ENCODE results near the gene LEPR.

The LEPR gene

GRCh38 chr1:65401612-65402011 lies 18.9 kb upstream of the LEPR start:
- Histone ChIP-seq H3K4me2 (ENCODE audit: low read length, poor library complexity, severe bottlenecking) (no peak overlapping the region), H2BK12ac (ENCODE audit: low read length in 2 of 2) (no peak overlapping the region), H3K18ac (ENCODE audit: low read depth in 1 of 2, low read length in 2 of 2) (no peak overlapping the region), H4K91ac (ENCODE audit: low read length) (no peak overlapping the region), H2AK5ac (ENCODE audit: low read length, severe bottlenecking) (no peak overlapping the region), H2BK120ac (ENCODE audit: low read depth, low read length) (no peak overlapping the region), H3K4ac (ENCODE audit: low read depth in 1 of 2, low read length in 2 of 2) (no peak overlapping the region), H4K8ac (ENCODE audit: low read length) (no peak overlapping the region), H3K9me3 (ENCODE audit: control insufficient read depth, low read length) (no peaks in the 10 kb centered on the region), H3K79me1 (replicated peaks; ENCODE audit: low read length, poor library complexity, severe bottlenecking) (no peaks in the 10 kb centered on the region), H3K4me3 (ENCODE audit: insufficient read depth in 1 of 2, low read depth in 1 of 2, low read length in 2 of 2) (no peak overlapping the region), H3K9ac (ENCODE audit: low read length) (no peak overlapping the region), H3K27me3 (ENCODE audit: control insufficient read depth in 1 of 2, insufficient read depth in 1 of 2, low read length in 2 of 2) (no peaks in the 10 kb centered on the region), H3K23ac (ENCODE audit: low read length in 2 of 2) (no peak overlapping the region), H2BK5ac (ENCODE audit: low read depth, low read length, poor library complexity, severe bottlenecking) (no peak overlapping the region), H2BK15ac (ENCODE audit: low read depth, poor library complexity, severe bottlenecking) (no peak overlapping the region), H3K14ac (ENCODE audit: low read length in 2 of 2) (no peak overlapping the region), H3K36me3 (ENCODE audit: control insufficient read depth in 1 of 2, insufficient read depth in 2 of 2, low read depth in 1 of 2, low read length in 2 of 2) (peaks cover 0 to 3% of the 10 kb centered on the region in 2 experiments), H2AFZ (ENCODE audit: low read depth, low read length) (no peak overlapping the region), H3K4me1 (ENCODE audit: control insufficient read depth, insufficient read depth, low read depth, low read length) (no peaks in the 10 kb centered on the region), H3K27ac (ENCODE audit: low read length, poor library complexity, severe bottlenecking) (no peak overlapping the region)
- 83% methylated on average over 3 of the region's 3 CpGs for WGBS
- DNase-seq = peak; percentile 35

- H3K4me3 ChIP-seq (ENCODE audit: insufficient read depth in 1 of 2, low read depth in 1 of 2, low read length in 2 of 2) = no peak overlapping the region
- H4K8ac ChIP-seq (ENCODE audit: low read length) = no peak overlapping the region
- H3K14ac ChIP-seq (ENCODE audit: low read length in 2 of 2) = no peak overlapping the region
- H4K91ac ChIP-seq (ENCODE audit: low read length) = no peak overlapping the region
- H2BK15ac ChIP-seq (ENCODE audit: low read depth, poor library complexity, severe bottlenecking) = no peak overlapping the region
- DNase-seq = no peak
- no peak overlapping the region for H2BK12ac ChIP-seq (ENCODE audit: low read length in 2 of 2)
- H3K27me3 ChIP-seq (ENCODE audit: control insufficient read depth in 1 of 2, insufficient read depth in 1 of 2, low read length in 2 of 2) = no peaks in the 10 kb centered on the region
- H3K9me3 ChIP-seq (ENCODE audit: control insufficient read depth, low read length) = no peaks in the 10 kb centered on the region
- H3K4ac ChIP-seq (ENCODE audit: low read depth in 1 of 2, low read length in 2 of 2) = no peak overlapping the region
- no peak overlapping the region for H3K23ac ChIP-seq (ENCODE audit: low read length in 2 of 2)
- no peak overlapping the region for H2AFZ ChIP-seq (ENCODE audit: low read depth, low read length)
- no peak overlapping the region for H2BK5ac ChIP-seq (ENCODE audit: low read depth, low read length, poor library complexity, severe bottlenecking)
- H3K9ac ChIP-seq (ENCODE audit: low read length) = no peak overlapping the region
- no peak overlapping the region for H3K18ac ChIP-seq (ENCODE audit: low read depth in 1 of 2, low read length in 2 of 2)
- no peaks in the 10 kb centered on the region for H3K79me1 ChIP-seq (replicated peaks; ENCODE audit: low read length, poor library complexity, severe bottlenecking)
- no peak overlapping the region for H3K27ac ChIP-seq (ENCODE audit: low read length, poor library complexity, severe bottlenecking)
- H2BK120ac ChIP-seq (ENCODE audit: low read depth, low read length) = no peak overlapping the region
- H3K36me3 ChIP-seq (ENCODE audit: control insufficient read depth in 1 of 2, insufficient read depth in 2 of 2, low read depth in 1 of 2, low read length in 2 of 2) = peaks cover 0 to 3% of the 10 kb centered on the region in 2 experiments
- no peaks in the 10 kb centered on the region for H3K4me1 ChIP-seq (ENCODE audit: control insufficient read depth, insufficient read depth, low read depth, low read length)
- no peak overlapping the region for H2AK5ac ChIP-seq (ENCODE audit: low read length, severe bottlenecking)
- no peak overlapping the region for H3K4me2 ChIP-seq (ENCODE audit: low read length, poor library complexity, severe bottlenecking)
Measured at GRCh38 chr1:65404941-65405340, 15.5 kb upstream of the LEPR start.

- H3K9ac ChIP-seq (ENCODE audit: low read length) = no peak overlapping the region
- peaks cover 3% of the 10 kb centered on the region for H3K4me1 ChIP-seq (ENCODE audit: control insufficient read depth, insufficient read depth, low read depth, low read length)
- no peak overlapping the region for H4K91ac ChIP-seq (ENCODE audit: low read length)
- no peak overlapping the region for H3K4me2 ChIP-seq (ENCODE audit: low read length, poor library complexity, severe bottlenecking)
- no peak overlapping the region for H2BK12ac ChIP-seq (ENCODE audit: low read length in 2 of 2)
- H2AK5ac ChIP-seq (ENCODE audit: low read length, severe bottlenecking) = no peak overlapping the region
- H3K79me1 ChIP-seq (replicated peaks; ENCODE audit: low read length, poor library complexity, severe bottlenecking) = no peaks in the 10 kb centered on the region
- H3K9me3 ChIP-seq (ENCODE audit: control insufficient read depth, low read length) = no peaks in the 10 kb centered on the region
- no peak overlapping the region for H3K27ac ChIP-seq (ENCODE audit: low read length, poor library complexity, severe bottlenecking)
- H2AFZ ChIP-seq (ENCODE audit: low read depth, low read length) = no peak overlapping the region
- H3K14ac ChIP-seq (ENCODE audit: low read length in 2 of 2) = no peak overlapping the region
- H2BK5ac ChIP-seq (ENCODE audit: low read depth, low read length, poor library complexity, severe bottlenecking) = no peak overlapping the region
- WGBS = 95% methylated on average over 1 of the region's 2 CpGs
- no peak overlapping the region for H3K4me3 ChIP-seq (ENCODE audit: insufficient read depth in 1 of 2, low read depth in 1 of 2, low read length in 2 of 2)
- H3K4ac ChIP-seq (ENCODE audit: low read depth in 1 of 2, low read length in 2 of 2) = no peak overlapping the region
- H3K23ac ChIP-seq (ENCODE audit: low read length in 2 of 2) = no peak overlapping the region
- no peak overlapping the region for H2BK15ac ChIP-seq (ENCODE audit: low read depth, poor library complexity, severe bottlenecking)
- H4K8ac ChIP-seq (ENCODE audit: low read length) = no peak overlapping the region
- H3K36me3 ChIP-seq (ENCODE audit: control insufficient read depth in 1 of 2, insufficient read depth in 2 of 2, low read depth in 1 of 2, low read length in 2 of 2) = peaks cover 0 to 3% of the 10 kb centered on the region in 2 experiments
- H3K27me3 ChIP-seq (ENCODE audit: control insufficient read depth in 1 of 2, insufficient read depth in 1 of 2, low read length in 2 of 2) = no peaks in the 10 kb centered on the region
- no peak for DNase-seq
- no peak overlapping the region for H2BK120ac ChIP-seq (ENCODE audit: low read depth, low read length)
- no peak overlapping the region for H3K18ac ChIP-seq (ENCODE audit: low read depth in 1 of 2, low read length in 2 of 2)
Measured at GRCh38 chr1:65407877-65408276, 12.6 kb upstream of the LEPR start.

GRCh38 chr1:65409314-65409713 lies 11.2 kb upstream of the LEPR start:
- peaks cover 0 to 3% of the 10 kb centered on the region in 2 experiments for H3K36me3 ChIP-seq (ENCODE audit: control insufficient read depth in 1 of 2, insufficient read depth in 2 of 2, low read depth in 1 of 2, low read length in 2 of 2)
- no peak overlapping the region for H2AFZ ChIP-seq (ENCODE audit: low read depth, low read length)
- H2BK12ac ChIP-seq (ENCODE audit: low read length in 2 of 2) = no peak overlapping the region
- no peak overlapping the region for H2BK120ac ChIP-seq (ENCODE audit: low read depth, low read length)
- no peak overlapping the region for H3K23ac ChIP-seq (ENCODE audit: low read length in 2 of 2)
- no peak overlapping the region for H3K14ac ChIP-seq (ENCODE audit: low read length in 2 of 2)
- H3K9me3 ChIP-seq (ENCODE audit: control insufficient read depth, low read length) = no peaks in the 10 kb centered on the region
- no peak overlapping the region for H3K4ac ChIP-seq (ENCODE audit: low read depth in 1 of 2, low read length in 2 of 2)
- no peaks in the 10 kb centered on the region for H3K79me1 ChIP-seq (replicated peaks; ENCODE audit: low read length, poor library complexity, severe bottlenecking)
- no peak for DNase-seq
- H3K27ac ChIP-seq (ENCODE audit: low read length, poor library complexity, severe bottlenecking) = peak overlapping the region; percentile 69
- H3K9ac ChIP-seq (ENCODE audit: low read length) = no peak overlapping the region
- WGBS = no CpG with 5 or more reads among the region's 1 CpG
- H2BK15ac ChIP-seq (ENCODE audit: low read depth, poor library complexity, severe bottlenecking) = no peak overlapping the region
- H2AK5ac ChIP-seq (ENCODE audit: low read length, severe bottlenecking) = no peak overlapping the region
- no peak overlapping the region for H3K4me3 ChIP-seq (ENCODE audit: insufficient read depth in 1 of 2, low read depth in 1 of 2, low read length in 2 of 2)
- no peak overlapping the region for H3K18ac ChIP-seq (ENCODE audit: low read depth in 1 of 2, low read length in 2 of 2)
- no peak overlapping the region for H4K91ac ChIP-seq (ENCODE audit: low read length)
- H2BK5ac ChIP-seq (ENCODE audit: low read depth, low read length, poor library complexity, severe bottlenecking) = peak overlapping the region; percentile 54
- H3K4me1 ChIP-seq (ENCODE audit: control insufficient read depth, insufficient read depth, low read depth, low read length) = peaks cover 4% of the 10 kb centered on the region
- H3K4me2 ChIP-seq (ENCODE audit: low read length, poor library complexity, severe bottlenecking) = no peak overlapping the region
- no peak overlapping the region for H4K8ac ChIP-seq (ENCODE audit: low read length)
- no peaks in the 10 kb centered on the region for H3K27me3 ChIP-seq (ENCODE audit: control insufficient read depth in 1 of 2, insufficient read depth in 1 of 2, low read length in 2 of 2)
